OCI-LY1 (cell line): ENCODE results near the gene VAV2.

ENCODE experiments used
- H2AFZ ChIP-seq: fragments of 200-600 bp; sonication (generic), shearing (Covaris generic); 2 replicates; pipeline ENCODE4 v1.6.0; 2014; ENCODE audit warnings: antibody characterized with exemption, mild to moderate bottlenecking, low read length
- H3F3A ChIP-seq: fragments of 200-600 bp; sonication (generic), shearing (Covaris generic); 2 replicates; pipeline ENCODE4 v1.6.0; 2014; ENCODE audit warnings: mild to moderate bottlenecking, antibody characterized with exemption, low read length, moderate library complexity; ENCODE audit not compliant: insufficient read depth
- H3K27ac ChIP-seq: fragments of 200-600 bp; sonication (generic); 2 replicates; pipeline ENCODE4 v1.5.1; 2014; ENCODE audit warnings: low read length, mixed run types, mild to moderate bottlenecking, low read depth; ENCODE audit not compliant: poor library complexity, severe bottlenecking
- H3K27me3 ChIP-seq: fragments of 200-600 bp; sonication (generic); 2 replicates; pipeline ENCODE4 v1.6.0; 2014; ENCODE audit warnings: antibody characterized with exemption, mild to moderate bottlenecking, low read length, moderate library complexity; ENCODE audit not compliant: insufficient read depth
- H3K36me3 ChIP-seq: fragments of 200-600 bp; sonication (generic); 2 replicates; pipeline ENCODE4 v1.6.1; 2014; ENCODE audit warnings: mild to moderate bottlenecking, antibody characterized with exemption, low read length, moderate library complexity, mixed read lengths; ENCODE audit not compliant: insufficient read depth
- H3K4me1 ChIP-seq: fragments of 200-600 bp; sonication (generic); 2 replicates; pipeline ENCODE4 v1.5.1; 2014; ENCODE audit warnings: mild to moderate bottlenecking, low read length, moderate library complexity; ENCODE audit not compliant: insufficient read depth, severe bottlenecking
- H3K4me2 ChIP-seq: fragments of 200-600 bp; sonication (generic), shearing (Covaris generic); 2 replicates; pipeline ENCODE4 v1.6.1; 2014; ENCODE audit warnings: low read length
- H3K4me3 ChIP-seq: fragments of 200-600 bp; sonication (generic); 2 replicates; pipeline ENCODE4 v1.5.1; 2014; ENCODE audit warnings: low read length, low read depth, mild to moderate bottlenecking, mixed read lengths; ENCODE audit not compliant: poor library complexity, severe bottlenecking
- H3K79me2 ChIP-seq: fragments of 200-600 bp; shearing (Covaris generic); 2 replicates; pipeline ENCODE4 v1.6.1; 2016; ENCODE audit warnings: mixed run types, low read length, mixed read lengths; ENCODE audit not compliant: insufficient read depth
- H3K9ac ChIP-seq: fragments of 200-600 bp; sonication (generic), shearing (Covaris generic); 2 replicates; pipeline ENCODE4 v1.6.1; 2014; ENCODE audit warnings: mild to moderate bottlenecking, low read length, mixed read lengths
- H3K9me2 ChIP-seq: fragments of 200-600 bp; sonication (generic), shearing (Covaris generic); 2 replicates; pipeline ENCODE4 v1.6.1; 2014; ENCODE audit warnings: low read depth, mild to moderate bottlenecking, low read length, mixed read lengths
- H3K9me3 ChIP-seq: fragments of 200-600 bp; shearing (Covaris generic); 2 replicates; pipeline ENCODE4 v1.6.1; 2014; ENCODE audit warnings: low read length, mixed read lengths
- H4K20me1 ChIP-seq: fragments of 200-600 bp; sonication (generic), shearing (Covaris generic); 2 replicates; pipeline ENCODE4 v1.6.0; 2016; ENCODE audit warnings: mild to moderate bottlenecking, low read length; ENCODE audit not compliant: insufficient read depth
- EZH2 ChIP-seq: fragments of 200-600 bp; sonication (generic), shearing (Covaris generic); IDR thresholded peaks from 2 replicates; pipeline ENCODE4 v1.8.0; 2017; ENCODE audit warnings: borderline replicate concordance, mixed run types, mild to moderate bottlenecking, antibody characterized with exemption, low read length, moderate library complexity, mixed read lengths
- TF ChIP-seq, protein P1 (sequence below): fragments of 200-600 bp; sonication (generic), shearing (Covaris generic); IDR thresholded peaks from 2 replicates; pipeline ENCODE4 v1.5.1; 2017; ENCODE audit warnings: mild to moderate bottlenecking, antibody characterized with exemption, low read length, moderate library complexity, mixed read lengths

The VAV2 gene

DNA sequence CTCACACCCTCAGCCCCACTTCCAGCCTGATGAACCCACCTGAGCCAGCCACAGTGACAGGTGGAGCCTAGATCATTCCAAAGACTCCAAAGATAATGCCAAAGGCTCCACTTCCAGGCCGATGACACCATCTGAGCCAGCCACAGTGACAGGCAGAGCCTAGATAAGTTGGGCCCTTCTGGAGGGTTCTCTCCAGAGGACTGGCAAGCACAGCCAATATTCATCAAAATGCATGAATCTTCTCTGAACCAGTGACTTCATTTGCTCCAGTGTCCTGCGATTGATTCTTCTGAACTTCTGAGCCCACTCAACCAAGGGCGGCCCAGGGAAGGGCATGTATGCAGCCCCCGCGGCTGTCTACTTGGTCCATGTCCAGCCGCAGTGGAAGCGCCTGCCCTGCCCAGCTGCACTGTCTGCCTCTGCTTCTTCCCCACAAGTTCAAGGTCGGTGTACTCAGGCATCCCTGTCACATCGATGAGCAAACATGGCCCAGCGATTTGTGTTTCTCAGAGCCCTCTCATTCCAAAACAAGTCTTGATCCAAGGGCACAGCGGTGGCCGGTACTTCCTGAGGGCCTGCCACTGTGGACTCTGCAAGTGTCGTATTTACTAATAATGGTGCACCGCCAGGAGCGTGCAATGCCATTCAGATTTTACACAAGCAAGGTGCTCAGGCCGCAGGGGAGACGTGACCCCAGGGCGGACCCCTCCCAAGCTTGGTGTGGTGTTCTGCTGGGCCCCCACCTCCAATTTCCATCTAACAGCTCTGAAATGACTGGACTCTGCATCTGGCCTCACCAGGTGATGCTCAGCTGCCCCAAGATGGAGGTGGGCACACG is 107.0 kb downstream of the VAV2 start:
- no peaks in the 10 kb centered on the region for H3K79me2 ChIP-seq
- no peaks in the 10 kb centered on the region for H3K36me3 ChIP-seq
- TF ChIP-seq EZH2, result no peak
- TF ChIP-seq, protein P1, sequence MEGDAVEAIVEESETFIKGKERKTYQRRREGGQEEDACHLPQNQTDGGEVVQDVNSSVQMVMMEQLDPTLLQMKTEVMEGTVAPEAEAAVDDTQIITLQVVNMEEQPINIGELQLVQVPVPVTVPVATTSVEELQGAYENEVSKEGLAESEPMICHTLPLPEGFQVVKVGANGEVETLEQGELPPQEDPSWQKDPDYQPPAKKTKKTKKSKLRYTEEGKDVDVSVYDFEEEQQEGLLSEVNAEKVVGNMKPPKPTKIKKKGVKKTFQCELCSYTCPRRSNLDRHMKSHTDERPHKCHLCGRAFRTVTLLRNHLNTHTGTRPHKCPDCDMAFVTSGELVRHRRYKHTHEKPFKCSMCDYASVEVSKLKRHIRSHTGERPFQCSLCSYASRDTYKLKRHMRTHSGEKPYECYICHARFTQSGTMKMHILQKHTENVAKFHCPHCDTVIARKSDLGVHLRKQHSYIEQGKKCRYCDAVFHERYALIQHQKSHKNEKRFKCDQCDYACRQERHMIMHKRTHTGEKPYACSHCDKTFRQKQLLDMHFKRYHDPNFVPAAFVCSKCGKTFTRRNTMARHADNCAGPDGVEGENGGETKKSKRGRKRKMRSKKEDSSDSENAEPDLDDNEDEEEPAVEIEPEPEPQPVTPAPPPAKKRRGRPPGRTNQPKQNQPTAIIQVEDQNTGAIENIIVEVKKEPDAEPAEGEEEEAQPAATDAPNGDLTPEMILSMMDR, result no peak
- no peak overlapping the region for H3K27ac ChIP-seq
- no peaks in the 10 kb centered on the region for H3K9me2 ChIP-seq
- H3K9ac ChIP-seq, result no peak overlapping the region
- no peaks in the 10 kb centered on the region for H3F3A ChIP-seq
- H4K20me1 ChIP-seq, result no peaks in the 10 kb centered on the region
- H3K4me2 ChIP-seq, result no peak overlapping the region
- H3K4me1 ChIP-seq, result no peaks in the 10 kb centered on the region
- no peak overlapping the region for H3K4me3 ChIP-seq
- no peaks in the 10 kb centered on the region for H3K9me3 ChIP-seq
- H2AFZ ChIP-seq, result no peak overlapping the region
- 0 out of 2 replicates have a peak, but pooled peaks cover 4% of the 10 kb centered on the region for H3K27me3 ChIP-seq

DNA sequence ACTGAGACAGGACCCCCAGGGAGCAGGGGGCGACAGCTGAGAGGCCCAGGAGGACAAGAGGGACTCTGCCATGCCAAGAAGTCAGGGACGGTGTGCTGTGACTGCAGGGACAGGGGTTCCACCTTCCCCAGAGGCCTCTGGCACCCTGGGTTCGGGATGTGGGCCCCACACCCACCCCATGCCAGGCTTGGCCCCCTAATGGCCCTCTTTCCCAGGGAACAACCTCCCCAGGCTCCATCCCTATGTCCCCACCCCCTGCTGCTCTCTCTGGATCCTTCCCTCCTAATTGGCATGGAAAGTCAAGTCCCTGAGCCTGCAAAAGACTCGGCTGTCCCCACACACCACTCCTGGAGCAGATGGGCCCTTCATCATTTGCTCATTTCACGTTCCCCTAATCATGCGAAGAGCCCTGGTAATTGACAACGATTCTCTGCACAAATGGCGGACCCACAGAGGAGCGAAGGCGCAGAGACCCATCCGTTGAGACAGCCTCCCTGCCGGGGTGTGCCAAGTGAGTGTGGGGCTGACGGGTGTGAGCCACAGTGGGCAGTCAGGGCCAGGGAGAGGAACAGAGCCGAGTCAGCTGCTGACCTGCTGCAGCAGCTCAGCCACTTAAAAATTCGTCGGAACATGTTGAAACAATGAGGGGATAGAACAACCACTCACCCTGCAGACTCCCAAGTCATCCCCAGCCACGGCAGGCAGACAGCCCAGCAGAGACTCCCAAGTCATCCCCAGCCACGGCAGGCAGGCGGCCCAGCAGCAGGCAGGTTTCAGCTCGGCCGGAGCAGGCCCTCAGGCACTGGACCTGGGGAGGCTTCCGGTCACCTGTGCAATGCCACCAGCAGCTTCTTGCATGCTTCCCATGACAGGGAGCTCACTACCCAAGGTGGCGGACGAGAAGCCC is 109.0 kb downstream of the VAV2 start:
- H3K4me3 ChIP-seq, result no peak overlapping the region
- no peak overlapping the region for H3K9ac ChIP-seq
- no peak overlapping the region for H2AFZ ChIP-seq
- no peaks in the 10 kb centered on the region for H3K9me3 ChIP-seq
- no peaks in the 10 kb centered on the region for H4K20me1 ChIP-seq
- no peak for TF ChIP-seq EZH2
- TF ChIP-seq, protein P1, result no peak
- H3K9me2 ChIP-seq, result no peaks in the 10 kb centered on the region
- H3F3A ChIP-seq, result no peaks in the 10 kb centered on the region
- no peaks in the 10 kb centered on the region for H3K36me3 ChIP-seq
- H3K4me1 ChIP-seq, result no peaks in the 10 kb centered on the region
- H3K79me2 ChIP-seq, result no peaks in the 10 kb centered on the region
- no peak overlapping the region for H3K4me2 ChIP-seq
- H3K27me3 ChIP-seq, result 0 out of 2 replicates have a peak, but pooled peaks cover 4% of the 10 kb centered on the region
- no peak overlapping the region for H3K27ac ChIP-seq

GRCh38 chr9:133881671-133882381 is 110.3 kb downstream of the VAV2 start:
- Histone ChIP-seq H3K36me3 (no peaks in the 10 kb centered on the region), H3F3A (no peaks in the 10 kb centered on the region), H3K4me3 (no peak overlapping the region), H4K20me1 (no peaks in the 10 kb centered on the region), H3K9me3 (no peaks in the 10 kb centered on the region), H3K79me2 (no peaks in the 10 kb centered on the region), H3K27me3 (0 out of 2 replicates have a peak, but pooled peaks cover 4% of the 10 kb centered on the region), H3K9me2 (no peaks in the 10 kb centered on the region), H3K4me1 (no peaks in the 10 kb centered on the region), H3K9ac (no peak overlapping the region), H3K27ac (no peak overlapping the region), H3K4me2 (no peak overlapping the region), H2AFZ (no peak overlapping the region)
- TF ChIP-seq, protein P1, result no peak
